Liver (tissue), 3 donors: ENCODE measurements around the gene KNDC1.

Source experiments
- CTCF ChIP-seq: fragments of 150-350 bp; IDR thresholded peaks from 2 replicates; pipeline ENCODE4 v1.5.1; 2017; ENCODE audit warnings: improper control_type of control experiment, low read depth, low read length; ENCODE audit not compliant: missing input control
- FOXA1 ChIP-seq: IDR thresholded peaks from 2 replicates; pipeline ENCODE4 v1.6.1; 2016; ENCODE audit warnings: antibody characterized with exemption
- GABPA ChIP-seq, 2 donors: IDR thresholded peaks in 1 of 2; conservative IDR thresholded peaks in 1 of 2; 2 replicates each; pipeline ENCODE4 v1.6.1; 2016; ENCODE audit warnings: antibody characterized with exemption in 2 of 2, mild to moderate bottlenecking in 1 of 2, moderate library complexity in 1 of 2
- JUND ChIP-seq, 2 donors: IDR thresholded peaks; 2 replicates each; pipeline ENCODE4 v1.6.1; 2016; ENCODE audit warnings: antibody characterized with exemption in 2 of 2
- MAX ChIP-seq: IDR thresholded peaks from 2 replicates; pipeline ENCODE4 v1.6.1; 2016; ENCODE audit warnings: antibody characterized with exemption
- RAD21 ChIP-seq, 2 donors: IDR thresholded peaks; 2 replicates each; pipeline ENCODE4 v1.6.1; 2016; ENCODE audit warnings: antibody characterized with exemption in 2 of 2, mild to moderate bottlenecking in 2 of 2
- REST ChIP-seq: IDR thresholded peaks from 2 replicates; pipeline ENCODE4 v1.6.1; 2016; ENCODE audit warnings: antibody characterized with exemption, mild to moderate bottlenecking
- SP1 ChIP-seq: IDR thresholded peaks from 2 replicates; pipeline ENCODE4 v1.6.1; 2018; ENCODE audit warnings: antibody characterized with exemption, mild to moderate bottlenecking
- TAF1 ChIP-seq: conservative IDR thresholded peaks from 2 replicates; pipeline ENCODE4 v1.6.1; 2016; ENCODE audit warnings: antibody characterized with exemption, mild to moderate bottlenecking
- YY1 ChIP-seq: IDR thresholded peaks from 2 replicates; pipeline ENCODE4 v1.6.1; 2016; ENCODE audit warnings: antibody characterized with exemption, mild to moderate bottlenecking
- ZBTB33 ChIP-seq: IDR thresholded peaks from 2 replicates; pipeline ENCODE4 v1.6.1; 2016; ENCODE audit warnings: antibody characterized with exemption
- TF ChIP-seq, protein P1 (sequence below): IDR thresholded peaks from 2 replicates; pipeline ENCODE4 v1.6.1; 2016; ENCODE audit warnings: antibody characterized with exemption
- donor health status: healthy.
- donor health status: healthy.

GRCh38 chr10:133237241-133237587 lies 77.2 kb downstream of the KNDC1 start:
- TF ChIP-seq, protein P1, sequence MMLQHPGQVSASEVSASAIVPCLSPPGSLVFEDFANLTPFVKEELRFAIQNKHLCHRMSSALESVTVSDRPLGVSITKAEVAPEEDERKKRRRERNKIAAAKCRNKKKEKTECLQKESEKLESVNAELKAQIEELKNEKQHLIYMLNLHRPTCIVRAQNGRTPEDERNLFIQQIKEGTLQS: no peak
- TF ChIP-seq CTCF (no peak), ZBTB33 (no peak), REST (no peak), TAF1 (no peak), RAD21 (IDR thresholded peaks at IDR 0.05) (no peak), MAX (no peak), YY1 (no peak), FOXA1 (no peak), GABPA (IDR thresholded peaks at IDR 0.05 in 1 of 2, conservative IDR thresholded peaks at IDR 0.05 in 1 of 2) (no peak), SP1 (no peak), JUND (IDR thresholded peaks at IDR 0.05) (no peak)
